Type B pancreatic cell (in vitro differentiated cells): ENCODE results near the gene UMODL1. TPM values are rescaled to one million over a fixed set of nuclear protein-coding genes. Genes with fewer than 3 reads are reported as not detected.
A peak's percentile ranks its signal among the peaks of the same experiment; 100 is the strongest.

Experiments
- DNase-seq: peaks from one replicate; pipeline ENCODE4 v3.0.0; 2021; ENCODE audit warnings: mixed read lengths; ENCODE audit not compliant: unreplicated experiment; ENCODE audit errors: extremely low spot score
- H3K27ac Mint-ChIP-seq: 2 replicates; pipeline ENCODE4 v1.8.0; 2021; ENCODE audit warnings: mild to moderate bottlenecking, mixed read lengths
- H3K27me3 Mint-ChIP-seq: 2 replicates; pipeline ENCODE4 v1.8.0; 2021; ENCODE audit warnings: mixed read lengths
- H3K36me3 Mint-ChIP-seq: 2 replicates; pipeline ENCODE4 v1.8.0; 2021; ENCODE audit warnings: mixed read lengths
- H3K4me1 Mint-ChIP-seq: one replicate; pipeline ENCODE4 v1.8.0; 2021; ENCODE audit warnings: mixed read lengths; ENCODE audit not compliant: unreplicated experiment
- H3K4me3 Mint-ChIP-seq: 2 replicates; pipeline ENCODE4 v1.8.0; 2021; ENCODE audit warnings: mild to moderate bottlenecking, mixed read lengths
- H3K9me3 Mint-ChIP-seq: 2 replicates; pipeline ENCODE4 v1.8.0; 2021; ENCODE audit warnings: mixed read lengths
- total RNA-seq: library from RNA; stranded (reverse); gene quantifications from 2 replicates; pipeline ENCODE4 v1.2.1, GENCODE V29; 2021; ENCODE audit warnings: low replicate concordance
- TF ChIP-seq, protein P1 (sequence below): fragments of 200-600 bp; sonication (generic); conservative IDR thresholded peaks from 2 replicates; pipeline ENCODE4 v1.5.0; 2021; ENCODE audit warnings: antibody characterized with exemption, mild to moderate bottlenecking

UMODL1 gene
- total RNA-seq, 1 donor from 2014 or later: 0.36 TPM

DNA sequence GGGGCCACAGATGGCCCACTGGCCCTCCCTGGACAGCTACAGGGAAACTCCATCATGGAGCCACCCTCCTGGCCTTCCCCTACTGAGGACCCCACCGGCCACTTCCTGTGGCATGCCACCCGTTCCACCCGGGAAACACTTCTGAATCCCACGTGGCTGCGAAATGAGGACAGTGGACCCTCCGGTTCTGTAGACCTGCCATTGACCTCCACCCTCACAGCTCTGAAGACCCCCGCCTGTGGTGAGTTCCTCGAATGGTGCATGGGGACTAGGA, 40.3 kb downstream of the UMODL1 start:
- H3K27ac Mint-ChIP-seq: no peak overlapping the region
- H3K4me1 Mint-ChIP-seq: peaks cover 28% of the 10 kb centered on the region
- H3K9me3 Mint-ChIP-seq: no peaks in the 10 kb centered on the region
- H3K4me3 Mint-ChIP-seq: no peak overlapping the region
- DNase-seq: no peak
- TF ChIP-seq, protein P1, sequence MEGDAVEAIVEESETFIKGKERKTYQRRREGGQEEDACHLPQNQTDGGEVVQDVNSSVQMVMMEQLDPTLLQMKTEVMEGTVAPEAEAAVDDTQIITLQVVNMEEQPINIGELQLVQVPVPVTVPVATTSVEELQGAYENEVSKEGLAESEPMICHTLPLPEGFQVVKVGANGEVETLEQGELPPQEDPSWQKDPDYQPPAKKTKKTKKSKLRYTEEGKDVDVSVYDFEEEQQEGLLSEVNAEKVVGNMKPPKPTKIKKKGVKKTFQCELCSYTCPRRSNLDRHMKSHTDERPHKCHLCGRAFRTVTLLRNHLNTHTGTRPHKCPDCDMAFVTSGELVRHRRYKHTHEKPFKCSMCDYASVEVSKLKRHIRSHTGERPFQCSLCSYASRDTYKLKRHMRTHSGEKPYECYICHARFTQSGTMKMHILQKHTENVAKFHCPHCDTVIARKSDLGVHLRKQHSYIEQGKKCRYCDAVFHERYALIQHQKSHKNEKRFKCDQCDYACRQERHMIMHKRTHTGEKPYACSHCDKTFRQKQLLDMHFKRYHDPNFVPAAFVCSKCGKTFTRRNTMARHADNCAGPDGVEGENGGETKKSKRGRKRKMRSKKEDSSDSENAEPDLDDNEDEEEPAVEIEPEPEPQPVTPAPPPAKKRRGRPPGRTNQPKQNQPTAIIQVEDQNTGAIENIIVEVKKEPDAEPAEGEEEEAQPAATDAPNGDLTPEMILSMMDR: no peak
- H3K36me3 Mint-ChIP-seq: no peaks in the 10 kb centered on the region
- peaks cover 10% of the 10 kb centered on the region for H3K27me3 Mint-ChIP-seq

DNA sequence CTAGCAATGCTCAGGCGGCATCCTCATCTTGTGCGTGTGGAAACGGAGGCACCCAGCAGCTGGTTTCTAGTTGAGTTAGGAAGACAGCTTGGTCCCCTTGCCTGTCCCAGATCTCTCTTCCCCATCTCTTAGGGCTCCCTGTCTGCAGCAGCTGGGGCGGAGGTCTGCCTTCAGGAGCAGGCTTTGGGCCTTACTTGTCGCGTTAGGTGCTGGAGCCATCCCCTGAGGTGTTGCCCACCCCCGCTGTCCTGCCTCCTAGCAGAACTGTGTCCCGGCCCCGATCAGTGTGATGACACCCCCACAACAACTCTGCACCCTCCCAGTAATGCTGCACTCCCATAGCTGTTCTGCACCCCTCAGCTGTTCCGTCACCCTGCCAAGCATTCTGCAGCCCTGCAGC, 40.7 kb downstream of the UMODL1 start:
- peaks cover 25% of the 10 kb centered on the region for H3K4me1 Mint-ChIP-seq
- H3K27ac Mint-ChIP-seq: no peak overlapping the region
- no peak for DNase-seq
- no peaks in the 10 kb centered on the region for H3K9me3 Mint-ChIP-seq
- no peaks in the 10 kb centered on the region for H3K36me3 Mint-ChIP-seq
- peaks cover 10% of the 10 kb centered on the region for H3K27me3 Mint-ChIP-seq
- no peak overlapping the region for H3K4me3 Mint-ChIP-seq
- TF ChIP-seq, protein P1: no peak

DNA sequence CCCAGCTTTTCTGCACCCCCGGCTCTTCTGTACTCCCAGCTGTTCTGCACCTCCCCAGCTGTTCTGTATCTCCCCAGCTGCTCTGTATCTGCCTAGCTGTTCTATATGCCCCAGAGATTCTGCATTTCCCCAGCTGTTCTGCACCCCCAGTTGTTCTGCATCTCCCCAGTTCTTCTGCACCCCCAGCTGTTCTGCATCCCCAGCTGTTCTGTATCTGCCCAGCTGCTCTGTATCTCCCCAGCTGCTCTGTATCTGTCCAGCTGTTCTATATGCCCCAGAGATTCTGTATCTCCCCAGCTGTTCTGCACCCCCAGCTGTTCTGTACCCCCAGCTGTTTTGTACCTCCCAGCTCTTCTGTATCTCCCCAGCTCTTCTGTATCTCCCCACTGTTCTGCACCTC, 41.1 kb downstream of the UMODL1 start:
- Mint-ChIP-seq H3K4me3 (no peak overlapping the region), H3K27ac (no peak overlapping the region), H3K27me3 (peaks cover 12% of the 10 kb centered on the region), H3K9me3 (no peaks in the 10 kb centered on the region), H3K4me1 (peaks cover 28% of the 10 kb centered on the region), H3K36me3 (no peaks in the 10 kb centered on the region)
- no peak for DNase-seq
- TF ChIP-seq, protein P1: no peak

DNA sequence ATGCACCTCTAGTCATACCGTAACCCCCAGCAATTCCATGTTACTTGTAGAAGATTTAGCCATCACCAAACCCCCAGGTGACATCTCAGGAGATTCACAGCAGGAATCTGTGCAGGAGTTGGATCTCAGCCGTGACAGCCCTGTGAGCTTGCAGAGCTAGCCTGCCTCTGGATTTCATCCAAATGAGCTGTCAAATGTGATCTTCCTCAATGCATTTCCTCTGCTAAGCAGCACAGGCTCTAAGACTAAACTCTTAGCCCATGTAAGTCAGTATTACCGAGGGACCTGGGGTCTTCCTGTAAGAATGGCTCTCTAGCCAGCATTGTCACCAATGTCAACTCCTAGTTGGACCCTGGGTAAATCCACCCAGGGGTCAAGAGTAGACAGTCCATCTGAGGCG, 41.7 kb downstream of the UMODL1 start:
- H3K9me3 Mint-ChIP-seq: no peaks in the 10 kb centered on the region
- H3K27ac Mint-ChIP-seq: no peak overlapping the region
- TF ChIP-seq, protein P1: no peak
- H3K4me1 Mint-ChIP-seq: peaks cover 33% of the 10 kb centered on the region
- peaks cover 17% of the 10 kb centered on the region for H3K27me3 Mint-ChIP-seq
- no peak for DNase-seq
- no peaks in the 10 kb centered on the region for H3K36me3 Mint-ChIP-seq
- no peak overlapping the region for H3K4me3 Mint-ChIP-seq

DNA sequence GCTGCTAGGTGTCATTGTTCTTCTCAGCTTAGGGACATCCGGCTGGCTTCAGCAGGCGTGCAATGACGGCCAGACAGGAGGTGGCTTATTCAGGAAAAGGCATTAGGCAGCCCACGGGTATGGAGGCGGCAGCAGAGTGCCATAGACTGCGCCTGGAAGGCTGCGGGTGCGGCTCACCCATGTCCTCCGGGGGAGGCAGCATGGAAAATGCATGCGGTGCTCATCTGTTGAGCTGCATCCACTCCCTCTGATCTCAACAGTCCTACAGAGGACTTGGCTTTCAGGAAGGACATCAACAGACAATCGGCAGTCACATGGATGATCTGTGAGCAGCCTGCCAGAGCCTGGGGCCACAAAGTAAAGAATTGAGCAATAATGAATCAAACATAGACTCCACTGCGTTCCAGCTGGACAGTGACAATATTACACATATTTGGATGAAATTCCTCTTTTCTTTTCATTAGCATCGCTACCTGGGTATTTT, 42.9 kb downstream of the UMODL1 start:
- TF ChIP-seq, protein P1: no peak
- Mint-ChIP-seq H3K27ac (peak overlapping the region; percentile 75), H3K4me1 (peaks cover 36% of the 10 kb centered on the region), H3K27me3 (peaks cover 23% of the 10 kb centered on the region), H3K4me3 (no peak overlapping the region), H3K36me3 (no peaks in the 10 kb centered on the region), H3K9me3 (no peaks in the 10 kb centered on the region)
- no peak for DNase-seq

DNA sequence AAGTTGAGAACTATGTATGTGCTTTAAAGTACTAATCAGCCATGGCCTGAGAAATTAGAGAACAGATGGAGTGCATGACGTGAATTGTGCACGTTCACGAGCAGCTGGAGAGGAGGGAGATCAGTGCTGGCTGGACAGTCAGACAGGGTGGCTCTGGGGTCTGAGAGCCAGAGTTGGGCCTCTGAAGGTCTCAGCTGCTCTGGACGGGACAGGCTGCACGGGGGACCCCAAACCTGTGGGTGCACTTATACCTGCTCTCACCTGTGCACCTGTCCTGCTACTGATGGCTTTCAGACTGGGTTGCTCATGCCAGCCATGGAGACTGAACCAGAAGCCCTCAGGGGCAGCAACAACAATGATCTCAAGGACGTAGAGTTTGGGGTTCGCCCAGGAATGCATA, 43.5 kb downstream of the UMODL1 start:
- no peak for DNase-seq
- Mint-ChIP-seq H3K27me3 (peaks cover 23% of the 10 kb centered on the region), H3K4me1 (peaks cover 40% of the 10 kb centered on the region), H3K36me3 (no peaks in the 10 kb centered on the region), H3K27ac (peak overlapping the region; percentile 75), H3K9me3 (no peaks in the 10 kb centered on the region), H3K4me3 (no peak overlapping the region)
- TF ChIP-seq, protein P1: no peak
